GM12878 (cell line): ENCODE data around the gene RSRC1.

Experiments
- EP300 ChIP-seq, 2 experiments: fragments of 150-350 bp in 1 of 2; IDR thresholded peaks; 2 replicates each; pipeline ENCODE4 v1.6.1; 2011 to 2012; ENCODE audit warnings: low read depth in 2 of 2, low read length in 2 of 2, borderline replicate concordance in 1 of 2, improper control_type of control experiment in 1 of 2, inconsistent platforms in 1 of 2; ENCODE audit not compliant: control insufficient read depth in 1 of 2
- TBL1XR1 ChIP-seq: IDR thresholded peaks from 2 replicates; pipeline ENCODE4 v1.6.1; 2012; ENCODE audit warnings: low read depth, low read length, improper control_type of control experiment
- TF ChIP-seq, protein P1 (sequence below): fragments of 450-650 bp; IDR thresholded peaks from 2 replicates; pipeline ENCODE4 v1.6.1; 2017; ENCODE audit warnings: mild to moderate bottlenecking, moderate library complexity

DNA sequence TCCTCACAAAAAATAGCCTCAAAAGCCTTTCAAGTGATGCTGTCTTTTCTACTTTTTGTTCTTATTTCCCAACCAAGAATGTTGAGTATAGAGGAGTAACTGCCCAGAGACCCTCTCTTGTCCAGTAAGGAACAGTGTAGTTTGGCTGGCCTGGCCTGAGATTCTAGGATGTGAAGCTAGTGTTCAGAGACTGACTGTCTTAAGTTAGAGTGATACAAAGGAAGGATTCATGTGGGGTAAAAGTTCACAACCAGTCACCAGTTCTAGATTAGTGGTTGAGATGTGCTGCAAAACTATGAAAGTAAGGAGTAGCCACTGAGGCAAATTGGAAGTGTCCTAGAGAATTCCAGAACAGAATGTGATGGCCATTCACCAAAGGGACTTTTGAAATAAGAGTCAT is 49.1 kb downstream of the RSRC1 start:
- TF ChIP-seq, protein P1, sequence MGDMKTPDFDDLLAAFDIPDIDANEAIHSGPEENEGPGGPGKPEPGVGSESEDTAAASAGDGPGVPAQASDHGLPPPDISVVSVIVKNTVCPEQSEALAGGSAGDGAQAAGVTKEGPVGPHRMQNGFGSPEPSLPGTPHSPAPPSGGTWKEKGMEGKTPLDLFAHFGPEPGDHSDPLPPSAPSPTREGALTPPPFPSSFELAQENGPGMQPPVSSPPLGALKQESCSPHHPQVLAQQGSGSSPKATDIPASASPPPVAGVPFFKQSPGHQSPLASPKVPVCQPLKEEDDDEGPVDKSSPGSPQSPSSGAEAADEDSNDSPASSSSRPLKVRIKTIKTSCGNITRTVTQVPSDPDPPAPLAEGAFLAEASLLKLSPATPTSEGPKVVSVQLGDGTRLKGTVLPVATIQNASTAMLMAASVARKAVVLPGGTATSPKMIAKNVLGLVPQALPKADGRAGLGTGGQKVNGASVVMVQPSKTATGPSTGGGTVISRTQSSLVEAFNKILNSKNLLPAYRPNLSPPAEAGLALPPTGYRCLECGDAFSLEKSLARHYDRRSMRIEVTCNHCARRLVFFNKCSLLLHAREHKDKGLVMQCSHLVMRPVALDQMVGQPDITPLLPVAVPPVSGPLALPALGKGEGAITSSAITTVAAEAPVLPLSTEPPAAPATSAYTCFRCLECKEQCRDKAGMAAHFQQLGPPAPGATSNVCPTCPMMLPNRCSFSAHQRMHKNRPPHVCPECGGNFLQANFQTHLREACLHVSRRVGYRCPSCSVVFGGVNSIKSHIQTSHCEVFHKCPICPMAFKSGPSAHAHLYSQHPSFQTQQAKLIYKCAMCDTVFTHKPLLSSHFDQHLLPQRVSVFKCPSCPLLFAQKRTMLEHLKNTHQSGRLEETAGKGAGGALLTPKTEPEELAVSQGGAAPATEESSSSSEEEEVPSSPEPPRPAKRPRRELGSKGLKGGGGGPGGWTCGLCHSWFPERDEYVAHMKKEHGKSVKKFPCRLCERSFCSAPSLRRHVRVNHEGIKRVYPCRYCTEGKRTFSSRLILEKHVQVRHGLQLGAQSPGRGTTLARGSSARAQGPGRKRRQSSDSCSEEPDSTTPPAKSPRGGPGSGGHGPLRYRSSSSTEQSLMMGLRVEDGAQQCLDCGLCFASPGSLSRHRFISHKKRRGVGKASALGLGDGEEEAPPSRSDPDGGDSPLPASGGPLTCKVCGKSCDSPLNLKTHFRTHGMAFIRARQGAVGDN: no peak
- no peak for TF ChIP-seq TBL1XR1
- no peak for TF ChIP-seq EP300 (IDR thresholded peaks at IDR 0.05; ENCODE audit: borderline replicate concordance in 1 of 2, control insufficient read depth in 1 of 2, low read depth in 2 of 2, low read length in 2 of 2)
